Cerebellar nuclear complex (tissue), 1 donor: Measurements from ENCODE around the gene ETS1.

Source experiments
- DNase-seq, 2 experiments: peaks; one replicate each; lab custom pipeline; 2025; lab: John Stamatoyannopoulos, UW

ETS1 gene

GRCh38 chr11:128587415-128587814, at the start of gene ETS1:
Gene ETS1, minus strand, starts transcription at chr11:128587558. Its CDS starts 14,428 bp downstream, at chr11:128573130.
- no peak for DNase-seq

DNA sequence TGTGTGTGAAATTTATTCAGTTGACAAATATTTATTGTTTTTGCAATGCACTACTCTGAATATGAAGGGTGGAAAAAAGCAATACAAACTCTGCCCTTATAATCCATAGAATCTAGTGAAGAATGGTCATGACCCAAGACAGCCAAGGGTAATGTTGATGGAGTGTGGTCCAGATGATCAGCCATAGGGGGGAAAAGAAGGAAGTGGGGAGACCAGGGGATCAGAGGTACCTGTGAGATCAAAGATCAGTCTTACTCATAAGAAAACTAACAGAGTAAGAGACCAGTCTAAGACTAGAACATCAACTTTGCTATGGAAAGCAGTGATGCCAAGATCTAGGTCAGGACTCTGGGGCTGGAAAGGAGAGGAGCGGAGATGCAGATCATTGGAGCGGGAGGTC, 47.0 kb upstream of the ETS1 start:
- no peak for DNase-seq

DNA sequence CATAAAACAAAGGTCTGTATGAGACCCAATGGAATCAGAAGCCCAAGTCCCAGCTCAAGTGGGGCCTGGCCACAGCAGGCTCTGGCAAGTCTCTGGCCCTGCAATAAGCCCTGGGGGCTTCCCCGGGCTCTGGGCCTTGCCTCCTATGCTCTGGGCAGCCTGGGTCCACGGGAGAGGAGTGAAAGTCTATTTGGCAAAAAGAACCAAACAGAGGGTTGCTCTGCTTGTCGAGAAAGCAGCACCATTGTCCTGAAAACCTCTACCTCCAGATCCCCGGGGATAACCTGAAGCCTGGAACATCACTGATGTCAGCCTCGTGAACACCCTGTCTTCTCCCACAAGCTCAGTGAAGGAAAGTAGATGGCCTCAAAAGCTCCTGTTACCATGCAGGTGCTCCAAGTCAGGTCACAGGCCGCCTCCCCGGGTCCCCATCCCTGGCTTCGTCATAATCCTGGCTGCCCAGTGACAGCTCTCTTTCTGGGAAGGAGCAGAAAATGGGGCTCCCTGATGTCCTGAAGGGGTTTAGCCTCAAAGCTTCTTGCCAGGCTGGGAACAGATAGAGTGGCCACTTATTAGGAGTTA, 46.1 kb upstream of the ETS1 start:
- DNase-seq = no peak

- no peak for DNase-seq
Observed at GRCh38 chr11:128632141-128632791, 44.9 kb upstream of the ETS1 start.

- DNase-seq = no peak
Observed at GRCh38 chr11:128630367-128631230, 43.2 kb upstream of the ETS1 start.

DNA sequence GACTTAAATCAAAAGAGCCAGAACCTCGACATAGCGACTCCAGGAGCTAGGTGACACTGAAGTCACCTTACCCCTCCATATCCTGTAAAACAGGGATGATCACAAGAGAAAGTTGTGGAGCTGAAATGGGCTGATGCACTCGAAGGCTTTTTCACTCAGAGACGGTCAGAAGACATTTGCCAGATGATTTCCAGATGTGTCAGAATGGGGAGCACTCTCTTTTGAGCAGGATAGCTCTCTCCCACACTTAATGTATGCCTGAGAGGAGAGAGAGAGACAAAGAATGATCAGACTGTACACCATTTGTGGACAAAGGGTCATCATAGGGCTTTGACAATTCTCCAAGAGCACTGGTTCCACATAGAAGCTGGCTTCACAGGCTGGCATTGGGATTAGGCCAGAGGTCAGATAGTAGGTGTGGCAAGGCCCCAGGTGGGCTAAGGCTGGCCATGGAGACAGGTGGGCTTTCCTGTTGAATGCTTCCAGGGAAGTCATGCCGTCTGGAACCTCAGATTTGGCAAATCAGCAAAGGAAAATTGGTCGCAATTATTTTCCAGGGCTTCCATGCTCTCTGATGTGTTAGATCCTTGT, 42.3 kb upstream of the ETS1 start:
- no peak for DNase-seq

- DNase-seq = no peak
Observed at GRCh38 chr11:128628686-128629085, 41.3 kb upstream of the ETS1 start.

GRCh38 chr11:128628325-128628673, 40.9 kb upstream of the ETS1 start:
- DNase-seq = no peak

GRCh38 chr11:128627666-128628324, 40.4 kb upstream of the ETS1 start:
- DNase-seq = no peak

GRCh38 chr11:128626913-128627665, 39.7 kb upstream of the ETS1 start:
- DNase-seq = no peak

DNA sequence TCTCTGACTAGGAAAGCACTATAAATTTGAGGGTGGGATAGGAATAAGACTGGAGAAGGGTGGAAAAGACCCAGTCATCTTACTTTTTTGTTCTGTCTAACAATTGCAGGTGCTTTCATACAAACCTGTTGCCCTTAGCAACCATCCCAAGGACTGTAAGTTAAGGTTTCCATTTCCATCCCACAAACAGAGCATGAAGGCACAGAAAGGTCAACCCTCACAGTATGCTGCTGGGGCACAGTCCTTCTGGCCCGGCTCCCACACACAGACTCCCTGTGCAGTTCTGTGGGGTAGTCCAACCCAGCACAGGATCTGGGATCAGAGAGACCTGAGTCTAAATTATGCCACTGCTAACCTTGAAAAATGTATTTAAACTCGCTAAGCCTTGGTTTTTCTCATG, 38.4 kb upstream of the ETS1 start:
- no peak for DNase-seq

GRCh38 chr11:128625326-128625725, 38.0 kb upstream of the ETS1 start:
- no peak for DNase-seq

GRCh38 chr11:128624269-128625175, 37.2 kb upstream of the ETS1 start:
- no peak for DNase-seq

- DNase-seq = no peak
Observed at GRCh38 chr11:128623091-128623490, 35.7 kb upstream of the ETS1 start.

- DNase-seq = no peak
Observed at GRCh38 chr11:128621601-128622501, 34.5 kb upstream of the ETS1 start.

DNA sequence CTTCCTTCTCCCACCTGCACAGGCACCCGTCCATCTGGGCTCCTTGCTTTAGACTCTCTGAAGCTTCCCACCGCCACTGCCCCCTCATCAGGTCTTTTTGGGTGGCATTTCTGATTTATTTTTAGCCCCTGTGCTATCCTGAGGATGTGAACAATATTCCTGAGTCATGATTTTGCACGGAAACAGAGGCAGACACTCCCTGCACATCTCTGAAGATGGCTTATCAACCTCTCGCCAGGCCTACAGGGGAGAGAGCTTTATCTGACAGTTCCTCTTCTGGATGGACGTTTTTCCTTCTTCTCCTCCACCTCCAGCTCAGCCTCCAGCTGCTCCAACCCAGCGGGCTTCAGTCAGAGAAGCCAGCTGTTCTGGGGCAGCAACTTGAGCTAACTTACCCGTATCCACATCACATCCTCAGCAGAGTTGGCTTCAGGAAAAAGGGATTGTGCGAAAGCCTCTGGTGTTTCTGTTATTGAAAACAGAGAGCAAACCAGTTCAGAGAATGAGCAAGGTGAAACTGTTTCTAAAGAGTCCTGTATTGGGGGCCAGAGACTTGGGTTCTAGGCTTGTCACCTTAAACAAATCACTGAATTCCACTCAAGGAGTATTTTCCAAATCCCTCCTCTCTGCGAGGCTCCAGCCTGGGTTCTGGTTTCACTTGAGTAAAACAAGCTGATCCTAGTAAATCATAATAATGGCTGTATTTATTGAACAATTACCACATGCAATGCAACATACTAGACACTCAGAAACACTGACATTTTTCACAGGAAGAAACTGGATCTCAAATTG, 33.1 kb upstream of the ETS1 start:
- DNase-seq = no peak

GRCh38 chr11:128619540-128620308, 32.4 kb upstream of the ETS1 start:
- no peak for DNase-seq

GRCh38 chr11:128619007-128619406, 31.6 kb upstream of the ETS1 start:
- DNase-seq = no peak
